HG02642 (cell line): ENCODE results near the gene CES3.
A peak's percentile ranks its signal among the peaks of the same experiment; 100 is the strongest.
"Not testable (repeated sequence)": the region's sequence is repeated elsewhere in the genome, so short reads cannot be mapped to it uniquely, and the experiment has no call there.

Experiments used
- ATAC-seq: cut with Tn5 transposase; IDR thresholded peaks from one replicate; pipeline ENCODE4 v1.9.1; 2021; ENCODE audit warnings: mild to moderate bottlenecking; ENCODE audit not compliant: unreplicated experiment, poor library complexity

Gene CES3

GRCh38 chr16:66944054-66944441, 17.0 kb upstream of the CES3 start:
- no peak for ATAC-seq

GRCh38 chr16:66944971-66945370, 16.1 kb upstream of the CES3 start:
- not testable (repeated sequence) for ATAC-seq

- ATAC-seq = no peak
Observed at GRCh38 chr16:66945939-66946338, 15.1 kb upstream of the CES3 start.

- ATAC-seq = no peak
Observed at GRCh38 chr16:66946541-66946940, 14.5 kb upstream of the CES3 start.

GRCh38 chr16:66946974-66947301, 14.1 kb upstream of the CES3 start:
- no peak for ATAC-seq

GRCh38 chr16:66947302-66948065, 13.6 kb upstream of the CES3 start:
- peak; percentile 70 for ATAC-seq

GRCh38 chr16:66948134-66948836, 12.8 kb upstream of the CES3 start:
- no peak for ATAC-seq

- ATAC-seq = no peak
Observed at GRCh38 chr16:66948837-66949225, 12.2 kb upstream of the CES3 start.

GRCh38 chr16:66949472-66949871, 11.6 kb upstream of the CES3 start:
- no peak for ATAC-seq

- ATAC-seq = no peak
Observed at GRCh38 chr16:66950437-66950836, 10.6 kb upstream of the CES3 start.

- no peak for ATAC-seq
Observed at GRCh38 chr16:66950971-66951790, 9.9 kb upstream of the CES3 start.

- no peak for ATAC-seq
Observed at GRCh38 chr16:66952430-66953110, 8.5 kb upstream of the CES3 start.

GRCh38 chr16:66953462-66954096, 7.5 kb upstream of the CES3 start:
- no peak for ATAC-seq

- ATAC-seq = no peak
Observed at GRCh38 chr16:66954097-66954659, 6.9 kb upstream of the CES3 start.

GRCh38 chr16:66955363-66956153, 5.5 kb upstream of the CES3 start:
- not testable (repeated sequence) for ATAC-seq

- ATAC-seq = not testable (repeated sequence)
Observed at GRCh38 chr16:66956154-66956457, 5.0 kb upstream of the CES3 start.

GRCh38 chr16:66958857-66959703, 2.0 kb upstream of the CES3 start:
- no peak for ATAC-seq

- ATAC-seq = no peak
Observed at GRCh38 chr16:66959704-66960161, 1.3 kb upstream of the CES3 start.
